Duodenal mucosa (tissue), 2 donors: ENCODE measurements around the gene MACROD1.

Source experiments
- H3K27ac ChIP-seq: one replicate; pipeline ENCODE4 v1.7.0; 2013; ENCODE audit warnings: low read depth, low read length
- H3K27me3 ChIP-seq, 2 donors: one replicate each; pipeline ENCODE4 v1.7.0; 2013; ENCODE audit warnings: low read length in 2 of 2, control low read depth in 1 of 2; ENCODE audit not compliant: insufficient read depth in 2 of 2, control insufficient read depth in 1 of 2
- H3K36me3 ChIP-seq, 2 donors: one replicate each; pipeline ENCODE4 v1.7.0; 2013; ENCODE audit warnings: low read length in 2 of 2, control low read depth in 1 of 2; ENCODE audit not compliant: insufficient read depth in 2 of 2, control insufficient read depth in 1 of 2
- H3K4me1 ChIP-seq, 2 donors: one replicate each; pipeline ENCODE4 v1.7.0; 2013; ENCODE audit warnings: low read length in 2 of 2, control low read depth in 1 of 2; ENCODE audit not compliant: insufficient read depth in 2 of 2, control insufficient read depth in 1 of 2
- H3K4me3 ChIP-seq, 2 donors: one replicate each; pipeline ENCODE4 v1.7.0; 2013; ENCODE audit warnings: low read length in 2 of 2, low read depth in 1 of 2
- H3K9ac ChIP-seq, 2 donors: one replicate each; pipeline ENCODE4 v1.7.0; 2013; ENCODE audit warnings: low read length in 2 of 2, low read depth in 1 of 2
- H3K9me3 ChIP-seq, 2 donors: one replicate each; pipeline ENCODE4 v1.7.0; 2013; ENCODE audit warnings: low read length in 2 of 2, control low read depth in 1 of 2; ENCODE audit not compliant: control insufficient read depth in 1 of 2

Gene MACROD1

GRCh38 chr11:64044730-64045393, 121.1 kb downstream of the MACROD1 start:
- Histone ChIP-seq H3K27me3 (no peaks in the 10 kb centered on the region), H3K9ac (no peak overlapping the region), H3K4me1 (no peaks in the 10 kb centered on the region), H3K36me3 (no peaks in the 10 kb centered on the region), H3K4me3 (no peak overlapping the region), H3K27ac (no peak overlapping the region), H3K9me3 (no peaks in the 10 kb centered on the region)

- no peak overlapping the region for H3K4me3 ChIP-seq
- H3K4me1 ChIP-seq = no peaks in the 10 kb centered on the region
- peaks cover 0 to 4% of the 10 kb centered on the region in 2 donors for H3K27me3 ChIP-seq
- H3K9me3 ChIP-seq = no peaks in the 10 kb centered on the region
- H3K36me3 ChIP-seq = no peaks in the 10 kb centered on the region
- H3K9ac ChIP-seq = no peak overlapping the region
- no peak overlapping the region for H3K27ac ChIP-seq
Observed at GRCh38 chr11:64043545-64043944, 122.4 kb downstream of the MACROD1 start.

- Histone ChIP-seq H3K36me3 (no peaks in the 10 kb centered on the region), H3K9ac (no peak overlapping the region)
Observed at GRCh38 chr11:64042301-64042700, 123.6 kb downstream of the MACROD1 start.

GRCh38 chr11:64041846-64042245, 124.1 kb downstream of the MACROD1 start:
- Histone ChIP-seq H3K4me3 (no peak overlapping the region), H3K27me3 (peaks cover 6 to 19% of the 10 kb centered on the region in 2 donors), H3K9ac (no peak overlapping the region), H3K4me1 (peaks cover 0 to 1% of the 10 kb centered on the region in 2 donors), H3K27ac (no peak overlapping the region), H3K9me3 (no peaks in the 10 kb centered on the region), H3K36me3 (no peaks in the 10 kb centered on the region)

More at GRCh38 chr11:64042301-64042700, 123.6 kb downstream of the MACROD1 start:
- Histone ChIP-seq H3K27me3 (peaks cover 2 to 15% of the 10 kb centered on the region in 2 donors), H3K9me3 (no peaks in the 10 kb centered on the region), H3K4me1 (no peaks in the 10 kb centered on the region), H3K4me3 (no peak overlapping the region), H3K27ac (no peak overlapping the region)

- H3K36me3 ChIP-seq = no peaks in the 10 kb centered on the region
- H3K27ac ChIP-seq = no peak overlapping the region
- peaks cover 0 to 4% of the 10 kb centered on the region in 2 donors for H3K4me1 ChIP-seq
- H3K9ac ChIP-seq = no peak overlapping the region
- peaks cover 7 to 26% of the 10 kb centered on the region in 2 donors for H3K27me3 ChIP-seq
- no peaks in the 10 kb centered on the region for H3K9me3 ChIP-seq
- no peak overlapping the region for H3K4me3 ChIP-seq
Observed at GRCh38 chr11:64040684-64041322, 125.1 kb downstream of the MACROD1 start.

GRCh38 chr11:64039012-64039665, 126.8 kb downstream of the MACROD1 start:
- Histone ChIP-seq H3K4me3 (no peak overlapping the region), H3K27ac (no peak overlapping the region), H3K36me3 (no peaks in the 10 kb centered on the region), H3K9ac (no peak overlapping the region), H3K9me3 (no peaks in the 10 kb centered on the region), H3K27me3 (peaks cover 18 to 37% of the 10 kb centered on the region in 2 donors), H3K4me1 (peaks cover 0 to 7% of the 10 kb centered on the region in 2 donors)

GRCh38 chr11:64038500-64038899, 127.4 kb downstream of the MACROD1 start:
- no peak overlapping the region for H3K27ac ChIP-seq
- H3K4me1 ChIP-seq = peaks cover 0 to 7% of the 10 kb centered on the region in 2 donors
- no peaks in the 10 kb centered on the region for H3K36me3 ChIP-seq
- peaks cover 18 to 41% of the 10 kb centered on the region in 2 donors for H3K27me3 ChIP-seq
- H3K9me3 ChIP-seq = no peaks in the 10 kb centered on the region
- H3K9ac ChIP-seq = no peak overlapping the region
- no peak overlapping the region for H3K4me3 ChIP-seq

GRCh38 chr11:64037027-64037634, 128.8 kb downstream of the MACROD1 start:
- Histone ChIP-seq H3K27me3 (peaks cover 18 to 49% of the 10 kb centered on the region in 2 donors), H3K27ac (no peak overlapping the region), H3K4me3 (no peak overlapping the region), H3K36me3 (no peaks in the 10 kb centered on the region), H3K9ac (no peak overlapping the region), H3K9me3 (no peaks in the 10 kb centered on the region), H3K4me1 (peaks cover 0 to 7% of the 10 kb centered on the region in 2 donors)

GRCh38 chr11:64036087-64037026, 129.6 kb downstream of the MACROD1 start:
- Histone ChIP-seq H3K36me3 (no peaks in the 10 kb centered on the region), H3K4me1 (peaks cover 0 to 7% of the 10 kb centered on the region in 2 donors), H3K27me3 (peaks cover 18 to 49% of the 10 kb centered on the region in 2 donors), H3K27ac (no peak overlapping the region), H3K9me3 (no peaks in the 10 kb centered on the region), H3K9ac (no peak overlapping the region), H3K4me3 (no peak overlapping the region)
